ENCODE measurements around the gene ZNF827. TPM values are rescaled to one million over a fixed set of nuclear protein-coding genes. Genes with fewer than 3 reads are reported as not detected.

Gene ZNF827
- total RNA-seq, 1 experiment from 2014 or later, result 26.2 TPM

GRCh38 chr4:145709336-145709735 is 229.3 kb downstream of the ZNF827 start:
- Mint-ChIP-seq H3K9me3 (ENCODE audit: low read depth, unreplicated experiment) (peaks cover under 1% of the 10 kb centered on the region), H3K4me3 (ENCODE audit: low read depth, unreplicated experiment) (no peak overlapping the region), H3K36me3 (ENCODE audit: insufficient read depth, unreplicated experiment) (no peaks in the 10 kb centered on the region), H3K4me1 (ENCODE audit: low read depth, unreplicated experiment) (peaks cover 17% of the 10 kb centered on the region), H3K27me3 (ENCODE audit: unreplicated experiment) (no peaks in the 10 kb centered on the region), H3K27ac (ENCODE audit: unreplicated experiment) (no peak overlapping the region)
- no TSS peak for BruUV-seq (replicated peaks)
- CTCF ChIA-PET, result no interaction called here
- intact Hi-C loops (cut with micrococcal nuclease; ENCODE audit: unreplicated experiment), result no loop called here
- no peak for DNase-seq
- TF ChIP-seq CTCF (IDR thresholded peaks at IDR 0.05; ENCODE audit: unreplicated experiment), result no peak

Other genes starting within 250 kb of the ZNF827 start
- 30.7 and 37.1 TPM in 2 replicates for gene LSM6, start 236.9 kb upstream of the ZNF827 start, total RNA-seq (2022)

All from Calu3 (cell line).